ENCODE results near the gene AHRR. TPM values are rescaled to one million over a fixed set of nuclear protein-coding genes. Genes with fewer than 3 reads are reported as not detected.
"Not testable (repeated sequence)": the region's sequence is repeated elsewhere in the genome, so short reads cannot be mapped to it uniquely, and the experiment has no call there.

The AHRR gene
- total and polyA plus RNA-seq, 2 donors from 2014 or later: 0.71 to 1.7 TPM

GRCh38 chr5:407801-408268 lies 86.3 kb downstream of the AHRR start:
- no peak overlapping the region for H3K4me3 ChIP-seq (ENCODE audit: low read length in 3 of 3)
- H3K9ac ChIP-seq (ENCODE audit: low read length in 3 of 3): no peak overlapping the region
- H3K36me3 ChIP-seq (ENCODE audit: control insufficient read depth in 2 of 3, insufficient read depth in 3 of 3, low read length in 3 of 3): no peaks in the 10 kb centered on the region
- FAIRE-seq (no peak), DNase-seq (no peak)
- H3K27ac ChIP-seq (ENCODE audit: low read depth in 2 of 2, low read length in 2 of 2): no peak overlapping the region
- H3K4me1 ChIP-seq (ENCODE audit: control insufficient read depth in 2 of 3, insufficient read depth in 2 of 3, low read depth in 1 of 3, low read length in 3 of 3): no peaks in the 10 kb centered on the region
- H3K27me3 ChIP-seq (ENCODE audit: control insufficient read depth, insufficient read depth, low read length): no peaks in the 10 kb centered on the region
- intact Hi-C loops (cut with DNase I): no loop called here
- H3K9me3 ChIP-seq (ENCODE audit: control insufficient read depth in 2 of 3, insufficient read depth in 1 of 3, low read length in 3 of 3): no peaks in the 10 kb centered on the region
- no peak for TF ChIP-seq CTCF (IDR thresholded peaks at IDR 0.05; ENCODE audit: borderline replicate concordance, extremely low read depth, insufficient read depth)

- no peaks in the 10 kb centered on the region for H3K27me3 ChIP-seq (ENCODE audit: control insufficient read depth, insufficient read depth, low read length)
- no peak overlapping the region for H3K9ac ChIP-seq (ENCODE audit: low read length in 3 of 3)
- no peak for TF ChIP-seq CTCF (IDR thresholded peaks at IDR 0.05; ENCODE audit: borderline replicate concordance, extremely low read depth, insufficient read depth)
- no peak overlapping the region for H3K27ac ChIP-seq (ENCODE audit: low read depth in 2 of 2, low read length in 2 of 2)
- no peaks in the 10 kb centered on the region for H3K36me3 ChIP-seq (ENCODE audit: control insufficient read depth in 2 of 3, insufficient read depth in 3 of 3, low read length in 3 of 3)
- DNase-seq (no peak), FAIRE-seq (no peak)
- H3K4me3 ChIP-seq (ENCODE audit: low read length in 3 of 3): no peak overlapping the region
- H3K4me1 ChIP-seq (ENCODE audit: control insufficient read depth in 2 of 3, insufficient read depth in 2 of 3, low read depth in 1 of 3, low read length in 3 of 3): no peaks in the 10 kb centered on the region
- intact Hi-C loops (cut with DNase I): no loop called here
- no peaks in the 10 kb centered on the region for H3K9me3 ChIP-seq (ENCODE audit: control insufficient read depth in 2 of 3, insufficient read depth in 1 of 3, low read length in 3 of 3)
Measured at GRCh38 chr5:410911-411517, 89.5 kb downstream of the AHRR start.

GRCh38 chr5:411728-412127 lies 90.2 kb downstream of the AHRR start:
- no peak overlapping the region for H3K9ac ChIP-seq (ENCODE audit: low read length in 3 of 3)
- H3K27me3 ChIP-seq (ENCODE audit: control insufficient read depth, insufficient read depth, low read length): no peaks in the 10 kb centered on the region
- no peak for TF ChIP-seq CTCF (IDR thresholded peaks at IDR 0.05; ENCODE audit: borderline replicate concordance, extremely low read depth, insufficient read depth)
- intact Hi-C loops (cut with DNase I): no loop called here
- FAIRE-seq (no peak), DNase-seq (peak in 2 of 5 donors; percentile 14 to 39)
- no peak overlapping the region for H3K4me3 ChIP-seq (ENCODE audit: low read length in 3 of 3)
- H3K27ac ChIP-seq (ENCODE audit: low read depth in 2 of 2, low read length in 2 of 2): no peak overlapping the region
- no peaks in the 10 kb centered on the region for H3K36me3 ChIP-seq (ENCODE audit: control insufficient read depth in 2 of 3, insufficient read depth in 3 of 3, low read length in 3 of 3)
- no peaks in the 10 kb centered on the region for H3K4me1 ChIP-seq (ENCODE audit: control insufficient read depth in 2 of 3, insufficient read depth in 2 of 3, low read depth in 1 of 3, low read length in 3 of 3)
- H3K9me3 ChIP-seq (ENCODE audit: control insufficient read depth in 2 of 3, insufficient read depth in 1 of 3, low read length in 3 of 3): no peaks in the 10 kb centered on the region

GRCh38 chr5:414991-415927 lies 93.7 kb downstream of the AHRR start:
- H3K9me3 ChIP-seq (ENCODE audit: control insufficient read depth in 2 of 3, insufficient read depth in 1 of 3, low read length in 3 of 3); H3K9ac ChIP-seq (ENCODE audit: low read length in 3 of 3); H3K4me3 ChIP-seq (ENCODE audit: low read length in 3 of 3); H3K27me3 ChIP-seq (ENCODE audit: control insufficient read depth, insufficient read depth, low read length); intact Hi-C loops (cut with DNase I); H3K4me1 ChIP-seq (ENCODE audit: control insufficient read depth in 2 of 3, insufficient read depth in 2 of 3, low read depth in 1 of 3, low read length in 3 of 3); H3K36me3 ChIP-seq (ENCODE audit: control insufficient read depth in 2 of 3, insufficient read depth in 3 of 3, low read length in 3 of 3); FAIRE-seq; H3K27ac ChIP-seq (ENCODE audit: low read depth in 2 of 2, low read length in 2 of 2): not testable (repeated sequence)
- peak in 3 of 5 donors; percentile 42 to 86 (median 64) for DNase-seq
